HepG2 (cell line): Measurements from ENCODE around the gene MAPK8IP1. TPM values are rescaled to one million over a fixed set of nuclear protein-coding genes. Genes with fewer than 3 reads are reported as not detected.

Experiments used
- ATAC-seq: fragments of 200-7000 bp; cut with Tn5 transposase; 3 replicates; pipeline ENCODE4 v1.9.1; 2020; ENCODE audit warnings: mild to moderate bottlenecking, moderate library complexity
- BruUV-seq: library from RNA; stranded (reverse); fragments of 400-500 nt; replicated peaks from 2 replicates; lab custom pipeline; 2021; lab: Mats Ljungman, UMichigan
- CTCF ChIA-PET: fragments of 300-600 bp; formaldehyde crosslinking; extraction: SDS; loops from one replicate; lab custom pipeline; 2021; ENCODE audit warnings: low total read pairs, inconsistent platforms, low intra/inter-chr PET ratio; lab: Yijun Ruan, JAX
- POLR2A ChIA-PET: fragments of 350-600 bp; sonication (Branson Sonifier 250); formaldehyde crosslinking; loops from one replicate; lab custom pipeline; 2020; ENCODE audit warnings: antibody characterized with exemption, inconsistent platforms; lab: Yijun Ruan, JAX
- DNase-seq: peaks from one replicate; pipeline ENCODE4 v3.0.0-alpha.2; 2015; ENCODE audit warnings: low spot score
- FAIRE-seq: peaks from 3 replicates; lab custom pipeline; 2011; peaks lifted over from hg19 to GRCh38; lab: Jason Lieb, UNC
- H2AFZ ChIP-seq: one replicate; pipeline ENCODE4 v1.6.1; 2011; ENCODE audit warnings: low read length, inconsistent platforms
- H3K27ac ChIP-seq: fragments of 300-600 bp; 3 replicates; pipeline ENCODE4 v1.8.0; 2011; ENCODE audit warnings: mixed run types, mild to moderate bottlenecking, mixed read lengths, low read length, inconsistent platforms; ENCODE audit not compliant: insufficient read depth; ENCODE audit errors: extremely low read length
- H3K27me3 ChIP-seq, 2 experiments: fragments of 200-600 bp in 1 of 2; 2 replicates in 1 of 2; 3 replicates in 1 of 2; pipeline versions ENCODE4 v1.6.0 to v1.8.0; 2011; ENCODE audit warnings: low read length in 2 of 2, mild to moderate bottlenecking in 2 of 2, moderate library complexity in 2 of 2, inconsistent platforms in 1 of 2; ENCODE audit not compliant: insufficient read depth in 2 of 2, control insufficient read depth in 1 of 2
- H3K36me3 ChIP-seq, 2 experiments: fragments of 200-600 bp in 1 of 2; replicated peaks in 1 of 2; 2 replicates in 1 of 2; 3 replicates in 1 of 2; pipeline versions ENCODE4 v1.5.1 to v1.8.0; 2011; ENCODE audit warnings: low read length in 2 of 2, inconsistent platforms in 1 of 2; ENCODE audit not compliant: insufficient read depth in 2 of 2, control insufficient read depth in 1 of 2
- H3K4me1 ChIP-seq: 2 replicates; pipeline ENCODE4 v1.5.1; 2012; ENCODE audit warnings: low read length, inconsistent platforms; ENCODE audit not compliant: insufficient read depth
- H3K4me2 ChIP-seq: 2 replicates; pipeline ENCODE4 v1.6.0; 2011; ENCODE audit warnings: low read depth, low read length, inconsistent platforms
- H3K4me3 ChIP-seq, 3 experiments: fragments of 200-600 bp in 1 of 3; sonication (generic), shearing (Covaris generic) in 1 of 3; replicated peaks in 1 of 3; 2 replicates each; pipeline ENCODE4 v1.5.1; 2011 to 2016; ENCODE audit warnings: low read length in 3 of 3, inconsistent platforms in 2 of 3, low read depth in 2 of 3, mild to moderate bottlenecking in 2 of 3, control low read depth in 1 of 3, mixed read lengths in 1 of 3; ENCODE audit not compliant: insufficient read depth in 1 of 3
- H3K79me2 ChIP-seq: one replicate; pipeline ENCODE4 v1.6.1; 2011; ENCODE audit warnings: low read length, inconsistent platforms; ENCODE audit not compliant: insufficient read depth
- H3K9ac ChIP-seq: 2 replicates; pipeline ENCODE4 v1.6.0; 2011; ENCODE audit warnings: mild to moderate bottlenecking, low read depth, low read length, inconsistent platforms; ENCODE audit not compliant: insufficient read depth
- H3K9me3 ChIP-seq: 2 replicates; pipeline ENCODE4 v1.5.1; 2012; ENCODE audit warnings: mild to moderate bottlenecking, low read length
- H4K20me1 ChIP-seq: 2 replicates; pipeline ENCODE4 v1.6.0; 2011; ENCODE audit warnings: inconsistent platforms, mild to moderate bottlenecking, low read length, moderate library complexity; ENCODE audit not compliant: insufficient read depth
- CBX2 ChIP-seq, 2 experiments: fragments of 200-600 bp in 1 of 2; sonication (generic); formaldehyde crosslinking in 1 of 2; IDR thresholded peaks; 2 replicates each; pipeline versions ENCODE4 v1.7.0 to v1.8.1; 2018 to 2022; ENCODE audit warnings: low read depth in 2 of 2, low read length in 1 of 2, mild to moderate bottlenecking in 1 of 2, missing genetic modification reagents in 1 of 2
- ZNF263 ChIP-seq: sonication (generic); formaldehyde crosslinking; IDR thresholded peaks from 2 replicates; pipeline ENCODE4 v1.4.0; 2020; ENCODE audit warnings: missing genetic modification reagents
- ZNF883 ChIP-seq: sonication (generic); formaldehyde crosslinking; IDR thresholded peaks from 2 replicates; pipeline ENCODE4 v1.5.1; 2020; ENCODE audit warnings: mild to moderate bottlenecking, missing genetic modification reagents; ENCODE audit errors: not compliant biosample characterization
- WGBS: methylation state at CpG from one replicate; pipeline ENCODE4 v1.1.6; 2017; ENCODE audit warnings: low lambda C conversion rate; 5-methylcytosine and 5-hydroxymethylcytosine counted together
- in situ Hi-C: cut with HindIII; loops from 2 replicates; pipeline ENCODE4 v1.10.0; 2017; ENCODE audit warnings: low pct_unique_long_range_greater_than_20kb; ENCODE audit not compliant: extremely low pct_ligation_motif_present
- intact Hi-C: fragments of 100-400 bp; cut with micrococcal nuclease; formaldehyde crosslinking; loops from one replicate; pipeline ENCODE4 v1.10.0; 2022; ENCODE audit not compliant: unreplicated experiment
- polyA plus RNA-seq, 8 experiments: library from polyadenylated mRNA; depleted of rRNA in 3 of 8; stranded (reverse) in 7 of 8; unstranded in 1 of 8; fragments of >200 nt; fragmentation: Illumina TruSeq in 4 of 8; extraction: Trizol in 4 of 8; gene quantifications; 2 replicates each; pipeline versions ENCODE4 v1.2.1 to v1.2.3, GENCODE V29; 2011 to 2016; ENCODE audit warnings: low read depth in 4 of 8, missing spikeins in 1 of 8, mixed read lengths in 1 of 8; ENCODE audit not compliant: insufficient read depth in 1 of 8
- total RNA-seq, 5 experiments: library from RNA; depleted of rRNA; stranded (reverse); fragments of >200 nt; fragmentation: Illumina TruSeq; extraction: Trizol; gene quantifications; 2 replicates each; pipeline ENCODE4 v1.2.3, GENCODE V29; 2016; ENCODE audit warnings: low read depth in 1 of 5
- TF ChIP-seq, protein P1 (sequence below): fragments of 450-650 bp; IDR thresholded peaks from 2 replicates; pipeline ENCODE4 v1.6.1; 2017; ENCODE audit warnings: mild to moderate bottlenecking

The MAPK8IP1 gene
- total and polyA plus RNA-seq, 2 of the 13 experiments (the other 11 are each of a cell fraction or from before 2014, with no cell fraction given): 2.2 to 4.2 TPM

DNA sequence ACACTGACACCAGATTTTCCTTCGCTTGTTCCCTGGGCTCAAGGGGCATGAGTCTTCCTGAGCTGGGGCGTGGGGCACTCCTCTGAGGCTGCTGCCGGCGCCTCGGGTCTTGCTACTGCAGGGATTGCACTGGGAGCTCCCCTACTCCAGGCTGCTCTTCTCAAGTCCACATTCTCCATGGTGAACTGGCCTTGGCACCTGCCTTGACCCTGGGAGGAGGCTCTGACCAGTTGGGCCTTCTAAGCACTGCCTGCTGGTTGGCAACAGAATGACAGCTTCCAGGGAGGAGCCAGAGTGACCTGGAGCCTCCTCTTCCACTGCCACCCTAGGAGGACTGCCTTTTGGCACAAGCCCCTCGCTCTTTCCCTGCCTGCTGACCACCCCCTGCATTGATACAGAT is 12.1 kb downstream of the MAPK8IP1 start:
- WGBS: 0% methylated on average over 1 of the region's 6 CpGs
- ChIA-PET POLR2A (interaction anchor here (0.8 to 1.9 kb wide), 2 partner anchors 24 to 51 kb away, joined by 3 to 5 read pairs; partner anchors contain the start of gene CRY2), CTCF (no interaction called here)

DNA sequence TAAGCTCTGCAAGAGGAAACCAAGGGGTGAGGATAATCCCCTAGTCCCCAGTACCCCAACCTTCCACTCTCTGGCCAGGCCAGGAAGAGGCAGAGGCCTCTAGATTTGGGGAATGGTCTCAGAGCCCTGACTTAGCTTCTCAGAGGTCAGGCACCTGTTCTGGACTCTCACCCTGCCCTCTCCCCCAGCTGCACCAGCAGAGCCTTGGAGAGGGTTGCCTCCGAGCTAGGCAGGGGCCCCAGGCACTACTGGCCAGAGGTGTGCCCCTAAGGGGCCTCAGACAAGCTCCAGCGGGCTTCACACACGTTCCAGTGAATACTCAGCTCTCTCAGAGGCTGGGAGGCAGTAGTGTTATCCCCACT is 13.6 kb downstream of the MAPK8IP1 start:
- ATAC-seq (no peak), FAIRE-seq (no peak), DNase-seq (no peak)
- Histone ChIP-seq H3K27ac (no peak overlapping the region), H3K27me3 (peaks cover 0 to 21% of the 10 kb centered on the region in 2 experiments; a peak in 1 of 5 replicates), H3K79me2 (no peaks in the 10 kb centered on the region), H3K9ac (no peak overlapping the region), H3K4me2 (peak overlapping the region; percentile 63; the same call in 1 of the 2 replicates), H3K4me1 (peaks cover 46% of the 10 kb centered on the region), H4K20me1 (no peaks in the 10 kb centered on the region), H3K9me3 (no peaks in the 10 kb centered on the region), H3K4me3 (no peak overlapping the region; a peak in 1 of 6 replicates), H2AFZ (no peak overlapping the region), H3K36me3 (no peaks in the 10 kb centered on the region)
- no CpG with 5 or more reads among the region's 3 CpGs for WGBS
- ChIA-PET CTCF (no interaction called here), POLR2A (interaction anchor here (0.8 to 1.9 kb wide), 2 partner anchors 10 to 18 kb away, joined by 3 to 8 read pairs; partner anchors contain the start of gene PEX16)
- in situ Hi-C loops (no loop called here), intact Hi-C loops (no loop called here)
- BruUV-seq: no TSS peak
- peak; percentile 29 for TF ChIP-seq ZNF883 (CRISPR knock-in tag)
- TF ChIP-seq, protein P1, sequence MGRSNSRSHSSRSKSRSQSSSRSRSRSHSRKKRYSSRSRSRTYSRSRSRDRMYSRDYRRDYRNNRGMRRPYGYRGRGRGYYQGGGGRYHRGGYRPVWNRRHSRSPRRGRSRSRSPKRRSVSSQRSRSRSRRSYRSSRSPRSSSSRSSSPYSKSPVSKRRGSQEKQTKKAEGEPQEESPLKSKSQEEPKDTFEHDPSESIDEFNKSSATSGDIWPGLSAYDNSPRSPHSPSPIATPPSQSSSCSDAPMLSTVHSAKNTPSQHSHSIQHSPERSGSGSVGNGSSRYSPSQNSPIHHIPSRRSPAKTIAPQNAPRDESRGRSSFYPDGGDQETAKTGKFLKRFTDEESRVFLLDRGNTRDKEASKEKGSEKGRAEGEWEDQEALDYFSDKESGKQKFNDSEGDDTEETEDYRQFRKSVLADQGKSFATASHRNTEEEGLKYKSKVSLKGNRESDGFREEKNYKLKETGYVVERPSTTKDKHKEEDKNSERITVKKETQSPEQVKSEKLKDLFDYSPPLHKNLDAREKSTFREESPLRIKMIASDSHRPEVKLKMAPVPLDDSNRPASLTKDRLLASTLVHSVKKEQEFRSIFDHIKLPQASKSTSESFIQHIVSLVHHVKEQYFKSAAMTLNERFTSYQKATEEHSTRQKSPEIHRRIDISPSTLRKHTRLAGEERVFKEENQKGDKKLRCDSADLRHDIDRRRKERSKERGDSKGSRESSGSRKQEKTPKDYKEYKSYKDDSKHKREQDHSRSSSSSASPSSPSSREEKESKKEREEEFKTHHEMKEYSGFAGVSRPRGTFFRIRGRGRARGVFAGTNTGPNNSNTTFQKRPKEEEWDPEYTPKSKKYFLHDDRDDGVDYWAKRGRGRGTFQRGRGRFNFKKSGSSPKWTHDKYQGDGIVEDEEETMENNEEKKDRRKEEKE: no peak

More for the DNA sequence above, 12.1 kb downstream of the MAPK8IP1 start:
- peak; percentile 18 for ATAC-seq
- peaks cover 0 to 21% of the 10 kb centered on the region in 2 experiments; a peak in 1 of 5 replicates for H3K27me3 ChIP-seq
- no peak for DNase-seq
- H3K27ac ChIP-seq: no peak overlapping the region
- no peak overlapping the region for H2AFZ ChIP-seq
- H4K20me1 ChIP-seq: no peaks in the 10 kb centered on the region
- no peak overlapping the region for H3K4me3 ChIP-seq
- no peak for FAIRE-seq
- peaks cover 55% of the 10 kb centered on the region for H3K4me1 ChIP-seq
- in situ Hi-C loops: no loop called here
- H3K9me3 ChIP-seq: no peaks in the 10 kb centered on the region
- H3K79me2 ChIP-seq: no peaks in the 10 kb centered on the region
- TF ChIP-seq CBX2 (IDR thresholded peaks at IDR 0.05; ENCODE audit: low read depth, low read length): no peak
- no peak for TF ChIP-seq CBX2 (CRISPR knock-in tag; IDR thresholded peaks at IDR 0.05; ENCODE audit: low read depth)
- TF ChIP-seq ZNF263 (CRISPR knock-in tag): peak; percentile 48; the same call in 1 of the 2 replicates
- no peak overlapping the region for H3K9ac ChIP-seq
- H3K36me3 ChIP-seq: no peaks in the 10 kb centered on the region
- no TSS peak for BruUV-seq
- H3K4me2 ChIP-seq: no peak overlapping the region
- intact Hi-C loops: no loop called here
